ENCODE data around the gene ACVRL1.

ACVRL1 gene

GRCh38 chr12:51962737-51963136 lies 55.4 kb downstream of the ACVRL1 start:
- DNase-seq (ENCODE audit: low read depth in 2 of 2, low spot score in 1 of 2) = no peak

GRCh38 chr12:51963477-51963876 lies 56.2 kb downstream of the ACVRL1 start:
- DNase-seq (ENCODE audit: low read depth in 2 of 2, low spot score in 1 of 2) = no peak

DNA sequence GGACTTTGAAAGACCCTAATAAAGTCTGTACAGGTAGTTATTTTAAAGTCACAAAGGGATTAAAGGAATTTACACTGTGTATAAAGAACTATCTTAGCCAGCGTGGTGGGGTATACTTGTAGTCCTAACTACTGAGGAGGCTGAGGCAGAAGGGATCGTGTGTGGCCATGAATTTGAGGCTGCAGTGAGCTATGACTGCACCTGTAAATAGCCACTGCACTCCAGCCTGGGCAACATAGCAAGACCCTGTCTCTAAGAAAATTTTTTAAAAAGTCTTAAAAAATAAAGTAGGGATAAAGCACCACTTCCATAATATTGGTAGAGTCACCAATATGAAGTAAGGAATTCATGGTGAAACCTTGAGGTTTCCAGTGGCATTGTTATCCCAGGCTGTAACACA lies 62.3 kb downstream of the ACVRL1 start:
- no peak for DNase-seq (ENCODE audit: low read depth in 2 of 2, low spot score in 1 of 2)

- DNase-seq (ENCODE audit: low read depth in 2 of 2, low spot score in 1 of 2) = no peak
Observed at GRCh38 chr12:51970904-51971646, 63.8 kb downstream of the ACVRL1 start.

DNA sequence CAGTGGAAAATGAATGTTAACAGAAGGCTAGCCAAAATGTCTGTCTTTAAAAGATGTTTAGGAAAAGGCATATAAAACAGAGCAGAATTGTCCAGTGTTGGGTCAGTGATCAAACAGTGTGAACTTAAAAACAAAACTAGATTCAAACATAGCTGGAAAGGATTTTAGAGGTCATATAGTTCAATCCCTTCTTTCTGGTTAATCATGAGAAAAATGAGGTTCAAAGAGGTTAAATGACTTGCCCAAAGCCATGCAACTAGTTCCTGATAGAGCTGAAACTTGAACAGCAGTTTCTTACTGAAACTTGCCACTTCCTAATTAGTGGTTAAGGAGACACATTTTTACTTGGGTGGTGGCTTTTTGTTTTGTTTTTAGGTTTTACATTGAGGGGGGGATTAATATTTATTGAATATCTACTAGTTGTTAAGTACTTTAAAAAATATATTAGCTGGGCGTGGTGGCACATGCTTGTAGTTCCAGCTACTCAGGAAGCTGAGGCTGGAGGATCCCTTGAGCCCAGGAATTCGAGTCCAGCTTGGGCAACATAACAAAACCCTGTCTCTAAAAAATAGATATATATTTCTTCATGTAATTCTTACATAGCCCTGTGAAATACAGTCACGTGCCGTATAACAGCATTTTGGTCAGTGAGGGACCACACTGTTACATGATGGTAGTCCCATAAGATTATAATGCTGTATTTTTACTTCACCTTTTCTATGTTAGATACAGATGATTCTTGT lies 64.5 kb downstream of the ACVRL1 start:
- no peak for DNase-seq (ENCODE audit: low read depth in 2 of 2, low spot score in 1 of 2)

DNA sequence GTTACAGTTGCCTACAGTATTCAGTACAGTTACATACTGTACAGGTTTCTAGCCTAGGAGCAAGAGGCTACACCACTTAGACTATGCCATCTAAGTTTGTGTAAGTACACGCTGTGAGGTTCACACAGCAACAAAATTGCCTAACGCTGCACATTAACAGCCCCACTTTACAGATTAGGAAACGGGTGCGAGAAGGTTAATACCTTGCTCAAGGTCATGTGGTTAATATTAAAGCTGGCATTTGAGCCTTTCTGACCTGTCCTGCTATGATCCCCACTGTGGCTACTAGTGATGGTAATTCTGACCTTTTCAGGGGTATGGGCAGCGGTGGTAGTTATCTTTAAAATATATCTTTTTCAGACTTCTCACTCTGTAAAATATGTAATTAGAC lies 65.1 kb downstream of the ACVRL1 start:
- no peak for DNase-seq (ENCODE audit: low read depth in 2 of 2, low spot score in 1 of 2)

GRCh38 chr12:51972849-51973273 lies 65.6 kb downstream of the ACVRL1 start:
- DNase-seq (ENCODE audit: low read depth in 2 of 2, low spot score in 1 of 2) = no peak

Measured in stimulated activated CD8-positive, alpha-beta memory T cell treated with anti-CD3 and anti-CD28 coated beads, Interleukin-4, amount 100 ng/mL, for 1 hour (primary cell).